Activated CD8-positive, alpha-beta T cell treated with anti-CD3 and anti-CD28 coated beads for 36 hours (primary cell): ENCODE results near the gene PEA15. TPM values are rescaled to one million over a fixed set of nuclear protein-coding genes. Genes with fewer than 3 reads are reported as not detected.
A peak's percentile ranks its signal among the peaks of the same experiment; 100 is the strongest.

Source experiments
- ATAC-seq: fragments of 200-7000 bp; cut with Tn5 transposase; one replicate; pipeline ENCODE4 v1.10.0; 2021; ENCODE audit warnings: mild to moderate bottlenecking, moderate library complexity
- CTCF ChIA-PET: fragments of 350-600 bp; sonication (Branson Sonifier 250); formaldehyde crosslinking; loops from one replicate; lab custom pipeline; 2021; ENCODE audit warnings: antibody characterized with exemption; lab: Charles Lee
- POLR2A ChIA-PET: fragments of 350-600 bp; sonication (Branson Sonifier 250); formaldehyde crosslinking; loops from one replicate; lab custom pipeline; 2021; ENCODE audit warnings: antibody characterized with exemption; lab: Charles Lee
- DNase-seq: peaks from one replicate; pipeline ENCODE4 v3.0.0-alpha.2; 2020
- H3K27ac Mint-ChIP-seq: one replicate; pipeline ENCODE4 v1.8.0; 2021; ENCODE audit warnings: mild to moderate bottlenecking, mixed read lengths
- H3K27me3 Mint-ChIP-seq: one replicate; pipeline ENCODE4 v1.8.0; 2021; ENCODE audit warnings: mixed read lengths
- H3K36me3 Mint-ChIP-seq: one replicate; pipeline ENCODE4 v1.8.0; 2021; ENCODE audit warnings: low read depth, mixed read lengths
- H3K4me1 Mint-ChIP-seq: one replicate; pipeline ENCODE4 v1.8.0; 2021; ENCODE audit warnings: low read depth, mixed read lengths
- H3K4me3 Mint-ChIP-seq: one replicate; pipeline ENCODE4 v1.8.0; 2021; ENCODE audit warnings: mild to moderate bottlenecking, moderate library complexity, mixed read lengths
- H3K9me3 Mint-ChIP-seq: one replicate; pipeline ENCODE4 v1.8.0; 2021; ENCODE audit warnings: mixed read lengths
- intact Hi-C: fragments of 100-400 bp; cut with micrococcal nuclease; formaldehyde crosslinking; loops from one replicate; pipeline ENCODE4 v1.10.0; 2022
- total RNA-seq, 2 experiments: library from RNA; stranded (reverse); gene quantifications; one replicate each; pipeline ENCODE4 v1.2.3, GENCODE V29; 2021
- TF ChIP-seq, protein P1 (sequence below): fragments of 200-600 bp; IDR thresholded peaks from one replicate; pipeline ENCODE4 v1.8.0; 2022; ENCODE audit warnings: antibody characterized with exemption, mild to moderate bottlenecking

Gene PEA15
- total RNA-seq, 2 experiments from 2014 or later = 31.8 to 34.1 TPM

DNA sequence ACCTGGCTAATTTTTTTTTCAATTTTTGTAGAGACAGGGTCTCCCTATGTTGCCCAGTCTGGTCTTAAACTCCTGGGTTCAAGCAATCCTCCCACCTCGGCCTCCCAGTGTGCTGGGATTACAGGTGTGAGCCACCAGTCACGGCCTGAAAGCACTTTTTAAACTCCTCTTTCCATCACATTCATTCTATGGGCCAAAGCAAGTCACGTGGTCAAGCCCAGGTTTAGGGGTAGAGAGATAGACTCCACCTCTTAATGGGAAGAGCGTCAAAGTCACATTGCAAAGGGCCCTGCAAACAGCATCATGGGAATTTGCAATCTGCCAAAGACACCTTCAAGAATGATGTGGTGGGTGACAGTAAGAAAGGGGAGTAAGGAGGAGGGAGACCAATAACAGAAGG is 46.6 kb upstream of the PEA15 start:
- DNase-seq (no peak), ATAC-seq (no peak)
- H3K27ac Mint-ChIP-seq = no peak overlapping the region
- no peaks in the 10 kb centered on the region for H3K36me3 Mint-ChIP-seq
- POLR2A ChIA-PET = no interaction called here
- no peak overlapping the region for H3K4me3 Mint-ChIP-seq
- CTCF ChIA-PET = interaction anchor here (0.9 to 1.4 kb wide), 3 partner anchors 35 to 133 kb away, joined by 3 read pairs; no protein-coding TSS in a partner anchor
- TF ChIP-seq, protein P1, sequence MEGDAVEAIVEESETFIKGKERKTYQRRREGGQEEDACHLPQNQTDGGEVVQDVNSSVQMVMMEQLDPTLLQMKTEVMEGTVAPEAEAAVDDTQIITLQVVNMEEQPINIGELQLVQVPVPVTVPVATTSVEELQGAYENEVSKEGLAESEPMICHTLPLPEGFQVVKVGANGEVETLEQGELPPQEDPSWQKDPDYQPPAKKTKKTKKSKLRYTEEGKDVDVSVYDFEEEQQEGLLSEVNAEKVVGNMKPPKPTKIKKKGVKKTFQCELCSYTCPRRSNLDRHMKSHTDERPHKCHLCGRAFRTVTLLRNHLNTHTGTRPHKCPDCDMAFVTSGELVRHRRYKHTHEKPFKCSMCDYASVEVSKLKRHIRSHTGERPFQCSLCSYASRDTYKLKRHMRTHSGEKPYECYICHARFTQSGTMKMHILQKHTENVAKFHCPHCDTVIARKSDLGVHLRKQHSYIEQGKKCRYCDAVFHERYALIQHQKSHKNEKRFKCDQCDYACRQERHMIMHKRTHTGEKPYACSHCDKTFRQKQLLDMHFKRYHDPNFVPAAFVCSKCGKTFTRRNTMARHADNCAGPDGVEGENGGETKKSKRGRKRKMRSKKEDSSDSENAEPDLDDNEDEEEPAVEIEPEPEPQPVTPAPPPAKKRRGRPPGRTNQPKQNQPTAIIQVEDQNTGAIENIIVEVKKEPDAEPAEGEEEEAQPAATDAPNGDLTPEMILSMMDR = no peak
- H3K9me3 Mint-ChIP-seq = no peaks in the 10 kb centered on the region
- H3K4me1 Mint-ChIP-seq = no peaks in the 10 kb centered on the region
- peaks cover 8% of the 10 kb centered on the region for H3K27me3 Mint-ChIP-seq
- intact Hi-C loops = no loop called here

GRCh38 chr1:160159846-160160245 is 45.3 kb upstream of the PEA15 start:
- CTCF ChIA-PET = interaction anchor here (1.0 to 2.9 kb wide), 3 partner anchors 33 to 81 kb away, joined by 3 to 8 read pairs (median 7); no protein-coding TSS in a partner anchor
- intact Hi-C loops = no loop called here
- no peak for ATAC-seq
- Mint-ChIP-seq H3K4me1 (no peaks in the 10 kb centered on the region), H3K9me3 (no peaks in the 10 kb centered on the region), H3K4me3 (no peak overlapping the region), H3K27ac (no peak overlapping the region), H3K36me3 (no peaks in the 10 kb centered on the region), H3K27me3 (peaks cover 10% of the 10 kb centered on the region)
- POLR2A ChIA-PET = no interaction called here
- no peak for DNase-seq
- TF ChIP-seq, protein P1 = no peak

GRCh38 chr1:160161965-160162705 is 43.0 kb upstream of the PEA15 start:
- ATAC-seq (peak; percentile 51), DNase-seq (peak; percentile 14)
- TF ChIP-seq, protein P1 = no peak
- Mint-ChIP-seq H3K27ac (no peak overlapping the region), H3K4me1 (peaks cover 9% of the 10 kb centered on the region), H3K36me3 (no peaks in the 10 kb centered on the region), H3K9me3 (no peaks in the 10 kb centered on the region), H3K27me3 (peaks cover 13% of the 10 kb centered on the region), H3K4me3 (no peak overlapping the region)
- ChIA-PET CTCF (interaction anchor here (0.9 to 1.8 kb wide), 5 partner anchors 31 to 193 kb away, joined by 3 to 6 read pairs (median 4); no protein-coding TSS in a partner anchor), POLR2A (interaction anchor here (1.1 kb wide), 1 partner anchor 50 kb away, joined by 3 read pairs; no protein-coding TSS in a partner anchor)
- intact Hi-C loops = no loop called here

- no peaks in the 10 kb centered on the region for H3K9me3 Mint-ChIP-seq
- no peak for ATAC-seq
Observed at GRCh38 chr1:160162931-160163330, 42.3 kb upstream of the PEA15 start.

More at GRCh38 chr1:160162931-160163330, 42.3 kb upstream of the PEA15 start:
- intact Hi-C loops = no loop called here
- ChIA-PET CTCF (interaction anchor here (0.9 to 1.8 kb wide), 3 partner anchors 30 to 89 kb away, joined by 3 to 6 read pairs (median 4); no protein-coding TSS in a partner anchor), POLR2A (interaction anchor here (1.1 kb wide), 1 partner anchor 51 kb away, joined by 3 read pairs; no protein-coding TSS in a partner anchor)
- DNase-seq = no peak
- Mint-ChIP-seq H3K36me3 (no peaks in the 10 kb centered on the region), H3K4me1 (peaks cover 17% of the 10 kb centered on the region), H3K4me3 (no peak overlapping the region), H3K27me3 (peaks cover 13% of the 10 kb centered on the region), H3K27ac (no peak overlapping the region)
- TF ChIP-seq, protein P1 = no peak
